Thyroid gland (tissue), 4 donors: ENCODE measurements around the gene RAB43. TPM values are rescaled to one million over a fixed set of nuclear protein-coding genes. Genes with fewer than 3 reads are reported as not detected.
"Not testable (repeated sequence)": the region's sequence is repeated elsewhere in the genome, so short reads cannot be mapped to it uniquely, and the experiment has no call there.

Experiments
- DNase-seq, 2 donors: peaks; one replicate each; pipeline ENCODE4 v3.0.0-alpha.2; 2019
- H3K27ac ChIP-seq, 3 donors: fragments of 200-600 bp; sonication (generic); 1 replicate in 2 of 3; 2 replicates in 1 of 3; pipeline ENCODE4 v1.5.1; 2016 to 2019; ENCODE audit warnings: mild to moderate bottlenecking in 1 of 3, moderate library complexity in 1 of 3
- H3K27me3 ChIP-seq: fragments of 200-600 bp; sonication (generic); one replicate; pipeline ENCODE4 v1.5.1; 2019
- H3K36me3 ChIP-seq, 2 donors: fragments of 200-600 bp; sonication (generic); one replicate each; pipeline ENCODE4 v1.5.1; 2016 to 2019
- H3K4me1 ChIP-seq, 2 donors: fragments of 200-600 bp; sonication (generic); one replicate each; pipeline ENCODE4 v1.5.1; 2017 to 2019
- H3K4me3 ChIP-seq, 3 donors: fragments of 200-600 bp; sonication (generic); replicated peaks in 1 of 3; 1 replicate in 2 of 3; 2 replicates in 1 of 3; pipeline ENCODE4 v1.5.1; 2016; ENCODE audit warnings: mild to moderate bottlenecking in 1 of 3
- H3K9me3 ChIP-seq: fragments of 200-600 bp; sonication (generic); one replicate; pipeline ENCODE4 v1.5.1; 2017
- POLR2A ChIP-seq, 2 donors: fragments of 450-650 bp; IDR thresholded peaks; one replicate each; pipeline ENCODE4 v1.6.1; 2017; ENCODE audit warnings: antibody characterized with exemption in 2 of 2, mild to moderate bottlenecking in 2 of 2, moderate library complexity in 1 of 2
- WGBS, 2 donors: methylation state at CpG; one replicate each; pipeline ENCODE4 v1.1.5; 2017; 5-methylcytosine and 5-hydroxymethylcytosine counted together
- intact Hi-C: fragments of 100-400 bp; cut with DNase I; formaldehyde crosslinking; loops from one replicate; pipeline ENCODE4 v1.15.1; 2023
- total RNA-seq, 4 donors: library from RNA; depleted of rRNA; stranded (reverse); fragments of >200 nt; gene quantifications; one replicate each; pipeline ENCODE4 v1.2.3, GENCODE V29; 2016
- TF ChIP-seq, protein P1 (sequence below), 6 experiments: fragments of 200-600 bp in 3 of 6; fragments of 450-650 bp in 3 of 6; sonication (generic) in 3 of 6; IDR thresholded peaks; one replicate each; pipeline ENCODE4 v1.5.1; 2016 to 2019; ENCODE audit warnings: antibody characterized with exemption in 6 of 6, mild to moderate bottlenecking in 2 of 6, inconsistent platforms in 1 of 6, moderate library complexity in 1 of 6

The RAB43 gene
- total RNA-seq, 4 donors from 2014 or later, result 22.8 to 34.4 (median 26.1) TPM

GRCh38 chr3:129116482-129116946 is 5.1 kb downstream of the RAB43 start:
- intact Hi-C loops, result loop anchor here (5.0 kb wide), 1 partner anchor 59 kb away; no protein-coding TSS in a partner anchor
- H3K4me1 ChIP-seq, result peaks cover 58 to 71% of the 10 kb centered on the region in 2 donors
- WGBS, 2 donors, result 13 to 25% methylated on average over 5 of the region's 5 CpGs
- peak; percentile 46 to 54 for DNase-seq
- no peak overlapping the region for H3K4me3 ChIP-seq
- no peaks in the 10 kb centered on the region for H3K27me3 ChIP-seq
- no peaks in the 10 kb centered on the region for H3K36me3 ChIP-seq
- TF ChIP-seq, protein P1, sequence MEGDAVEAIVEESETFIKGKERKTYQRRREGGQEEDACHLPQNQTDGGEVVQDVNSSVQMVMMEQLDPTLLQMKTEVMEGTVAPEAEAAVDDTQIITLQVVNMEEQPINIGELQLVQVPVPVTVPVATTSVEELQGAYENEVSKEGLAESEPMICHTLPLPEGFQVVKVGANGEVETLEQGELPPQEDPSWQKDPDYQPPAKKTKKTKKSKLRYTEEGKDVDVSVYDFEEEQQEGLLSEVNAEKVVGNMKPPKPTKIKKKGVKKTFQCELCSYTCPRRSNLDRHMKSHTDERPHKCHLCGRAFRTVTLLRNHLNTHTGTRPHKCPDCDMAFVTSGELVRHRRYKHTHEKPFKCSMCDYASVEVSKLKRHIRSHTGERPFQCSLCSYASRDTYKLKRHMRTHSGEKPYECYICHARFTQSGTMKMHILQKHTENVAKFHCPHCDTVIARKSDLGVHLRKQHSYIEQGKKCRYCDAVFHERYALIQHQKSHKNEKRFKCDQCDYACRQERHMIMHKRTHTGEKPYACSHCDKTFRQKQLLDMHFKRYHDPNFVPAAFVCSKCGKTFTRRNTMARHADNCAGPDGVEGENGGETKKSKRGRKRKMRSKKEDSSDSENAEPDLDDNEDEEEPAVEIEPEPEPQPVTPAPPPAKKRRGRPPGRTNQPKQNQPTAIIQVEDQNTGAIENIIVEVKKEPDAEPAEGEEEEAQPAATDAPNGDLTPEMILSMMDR (IDR thresholded peaks at IDR 0.05), result no peak
- TF ChIP-seq POLR2A (IDR thresholded peaks at IDR 0.05), result no peak
- H3K9me3 ChIP-seq, result no peaks in the 10 kb centered on the region
- peak overlapping the region; percentile 70 to 94 (median 84) for H3K27ac ChIP-seq

DNA sequence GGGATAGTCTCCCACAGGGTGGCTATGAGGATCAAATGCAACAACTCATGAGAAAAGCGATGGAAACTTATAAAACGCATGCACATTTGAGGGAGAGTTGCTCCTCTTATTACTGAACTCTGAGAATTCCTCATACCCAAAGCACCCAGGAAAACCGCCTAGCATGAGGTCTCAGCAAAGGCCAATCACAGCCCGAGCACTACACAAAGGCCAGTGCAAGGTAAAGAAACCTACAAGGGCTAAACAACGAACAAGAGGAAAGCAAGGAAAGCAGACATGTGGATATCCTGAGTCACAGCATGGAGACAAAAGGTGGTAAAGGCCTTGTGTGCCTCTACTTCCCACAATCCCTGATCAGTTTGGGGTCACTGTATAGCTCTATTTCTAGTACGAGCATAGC is 7.1 kb downstream of the RAB43 start:
- H3K4me3 ChIP-seq, result no peak overlapping the region
- intact Hi-C loops, result no loop called here
- H3K9me3 ChIP-seq, result no peaks in the 10 kb centered on the region
- WGBS, 2 donors, result 88 to 94% methylated on average over 6 of the region's 6 CpGs
- H3K4me1 ChIP-seq, result peaks cover 53 to 78% of the 10 kb centered on the region in 2 donors
- no peak for DNase-seq
- no peak for TF ChIP-seq POLR2A (IDR thresholded peaks at IDR 0.05)
- TF ChIP-seq, protein P1 (IDR thresholded peaks at IDR 0.05), result no peak
- H3K27ac ChIP-seq, result peak overlapping the region in 2 of 3 donors; percentile 7 to 94
- no peaks in the 10 kb centered on the region for H3K27me3 ChIP-seq
- no peaks in the 10 kb centered on the region for H3K36me3 ChIP-seq

DNA sequence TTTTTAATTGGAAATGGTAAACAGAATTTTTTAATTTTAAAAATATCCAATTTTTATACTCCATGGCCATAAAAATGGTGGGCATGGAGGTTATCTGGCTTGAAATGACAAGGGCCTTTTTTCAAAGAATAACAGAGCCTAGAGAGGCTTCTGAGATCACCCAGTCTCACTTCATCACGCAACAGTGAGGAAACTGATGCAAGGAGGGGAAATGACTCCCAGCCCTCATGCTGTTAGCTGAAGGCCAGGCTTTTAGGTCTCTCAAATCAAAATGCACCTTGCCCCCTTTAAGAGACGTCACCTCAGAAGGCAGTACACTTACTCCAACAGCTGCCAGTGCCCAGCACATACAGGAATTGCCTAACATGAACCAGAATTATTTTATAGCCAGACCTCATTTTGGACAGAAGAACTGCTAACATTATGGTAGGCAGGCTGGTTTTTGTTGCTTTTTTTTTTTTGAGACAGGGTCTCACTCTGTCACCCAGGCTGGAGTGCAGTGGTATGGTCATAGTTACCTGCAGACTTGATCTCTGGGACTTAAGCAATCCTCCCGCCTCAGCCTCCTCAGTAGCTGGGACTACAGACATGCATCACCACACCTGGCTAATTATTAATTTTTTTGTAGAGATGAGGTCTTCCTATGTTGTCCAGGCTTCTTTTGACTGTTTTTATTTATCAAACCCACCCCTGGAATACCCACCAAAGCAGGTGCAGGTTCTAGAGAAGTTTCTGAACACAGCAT is 9.1 kb downstream of the RAB43 start:
- DNase-seq, result no peak
- intact Hi-C loops, result no loop called here

DNA sequence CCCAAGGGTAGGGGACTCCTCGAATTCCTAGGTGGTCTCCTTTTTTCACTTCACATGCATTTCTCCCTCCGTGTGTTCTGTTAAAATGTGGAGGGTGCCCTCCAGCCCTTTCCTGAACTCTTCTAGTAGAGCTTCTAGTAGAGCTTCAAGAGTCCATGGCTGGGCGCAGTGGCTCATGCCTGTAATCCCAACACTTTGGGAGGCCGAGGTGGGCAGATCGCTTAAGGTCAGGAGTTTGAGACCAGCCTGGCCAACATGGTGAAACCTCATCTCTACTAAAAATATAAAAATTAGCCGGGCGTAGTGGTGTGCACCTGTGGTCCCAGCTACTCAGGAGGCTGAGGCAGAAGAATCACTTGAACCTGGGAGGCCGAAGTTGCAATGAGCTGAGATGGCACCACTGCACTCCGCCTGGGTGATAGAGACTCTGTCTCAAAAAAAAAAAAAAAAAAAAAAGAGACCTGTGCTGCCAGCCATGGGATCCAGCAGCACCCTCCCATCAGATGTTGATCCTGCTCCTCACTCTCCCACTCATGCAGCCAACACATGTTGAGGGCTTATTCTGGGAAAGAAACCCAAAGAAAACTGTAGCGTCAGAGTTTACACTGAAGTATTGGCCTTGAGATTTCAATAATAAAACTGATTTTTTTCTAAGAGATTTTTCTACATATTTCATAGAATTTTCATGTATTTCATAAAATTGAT is 10.4 kb downstream of the RAB43 start:
- H3K36me3 ChIP-seq, H3K4me3 ChIP-seq, H3K27me3 ChIP-seq, intact Hi-C loops, H3K9me3 ChIP-seq: not testable (repeated sequence)
- DNase-seq, result peak; percentile 68 to 74
- WGBS, 2 donors, result 84% methylated on average over 10 of the region's 10 CpGs
- Histone ChIP-seq H3K27ac (peak overlapping the region; percentile 11 to 85 (median 66)), H3K4me1 (peaks cover 21 to 71% of the 10 kb centered on the region in 2 donors)

More for the DNA sequence above, 9.1 kb downstream of the RAB43 start:
- H3K36me3 ChIP-seq, result no peaks in the 10 kb centered on the region
- H3K27me3 ChIP-seq, result no peaks in the 10 kb centered on the region
- H3K27ac ChIP-seq, result peak overlapping the region; percentile 66 to 85 (median 78)
- WGBS, 2 donors, result 60 to 80% methylated on average over 3 of the region's 3 CpGs
- H3K9me3 ChIP-seq, result no peaks in the 10 kb centered on the region
- no peak overlapping the region for H3K4me3 ChIP-seq
- no peak for TF ChIP-seq POLR2A (IDR thresholded peaks at IDR 0.05)
- TF ChIP-seq, protein P1 (IDR thresholded peaks at IDR 0.05), result no peak
- peaks cover 34 to 71% of the 10 kb centered on the region in 2 donors for H3K4me1 ChIP-seq

- intact Hi-C loops, result no loop called here
- no peaks in the 10 kb centered on the region for H3K36me3 ChIP-seq
- DNase-seq, result no peak
- no peak overlapping the region for H3K27ac ChIP-seq
- H3K4me1 ChIP-seq, result peaks cover 29 to 75% of the 10 kb centered on the region in 2 donors
- H3K4me3 ChIP-seq, result no peak overlapping the region
- no peak for TF ChIP-seq POLR2A (IDR thresholded peaks at IDR 0.05)
- TF ChIP-seq, protein P1 (IDR thresholded peaks at IDR 0.05), result no peak
- no peaks in the 10 kb centered on the region for H3K9me3 ChIP-seq
- 70 to 82% methylated on average over 8 of the region's 8 CpGs for WGBS, 2 donors
- H3K27me3 ChIP-seq, result no peaks in the 10 kb centered on the region
Measured at GRCh38 chr3:129107793-129108192, 13.8 kb downstream of the RAB43 start.
